AG08396 (cell line): ENCODE data around the gene PAQR6.

Experiments
- DNase-seq: peaks from one replicate; pipeline ENCODE4 v3.0.0; 2012; ENCODE audit warnings: low spot score, mixed read lengths

Gene PAQR6

GRCh38 chr1:156247460-156248322 is at the start of gene PAQR6:
Gene PAQR6, minus strand, starts transcription at chr1:156248056. Its CDS starts 1,325 bp downstream, at chr1:156246731.
- no peak for DNase-seq

- DNase-seq: peak; percentile 78
These were observed 47.6 kb upstream of the PAQR6 start, which contains the start of gene GLMP for GRCh38 chr1:156295391-156295947. Gene GLMP, minus strand, starts transcription at chr1:156295679. Its CDS starts 34 bp downstream, at chr1:156295645.

- DNase-seq: no peak
These were observed 46.0 kb upstream of the PAQR6 start for GRCh38 chr1:156293895-156294294.

GRCh38 chr1:156293098-156293434 is 45.2 kb upstream of the PAQR6 start:
- DNase-seq: no peak

GRCh38 chr1:156291226-156292061 is 43.6 kb upstream of the PAQR6 start:
- DNase-seq: peak; percentile 92

- DNase-seq: no peak
These were observed 42.0 kb upstream of the PAQR6 start for GRCh38 chr1:156289857-156290256.

GRCh38 chr1:156286061-156286460 is 38.2 kb upstream of the PAQR6 start:
- DNase-seq: no peak

- no peak for DNase-seq
These were observed 37.6 kb upstream of the PAQR6 start for GRCh38 chr1:156285437-156285836.

- no peak for DNase-seq
These were observed 36.9 kb upstream of the PAQR6 start for GRCh38 chr1:156284757-156285156.

GRCh38 chr1:156284112-156284511 is 36.3 kb upstream of the PAQR6 start, which contains the start of gene TMEM79:
Gene TMEM79, plus strand, starts transcription at chr1:156284325. Its CDS starts 902 bp downstream, at chr1:156285227.
- no peak for DNase-seq

GRCh38 chr1:156283521-156283920 is 35.7 kb upstream of the PAQR6 start:
- DNase-seq: no peak

GRCh38 chr1:156282479-156283222 is 34.8 kb upstream of the PAQR6 start, which contains the start of gene SMG5:
Gene SMG5, minus strand, starts transcription at chr1:156282825. Its CDS starts 145 bp downstream, at chr1:156282680.
- DNase-seq: peak; percentile 97

GRCh38 chr1:156281693-156282478 is 34.0 kb upstream of the PAQR6 start:
- DNase-seq: no peak

- DNase-seq: peak; percentile 66
These were observed 33.4 kb upstream of the PAQR6 start for GRCh38 chr1:156281281-156281680.

GRCh38 chr1:156279837-156280236 is 32.0 kb upstream of the PAQR6 start:
- no peak for DNase-seq

GRCh38 chr1:156276966-156277381 is 29.1 kb upstream of the PAQR6 start:
- DNase-seq: no peak

GRCh38 chr1:156276532-156276931 is 28.7 kb upstream of the PAQR6 start:
- no peak for DNase-seq

- DNase-seq: no peak
These were observed 22.5 kb upstream of the PAQR6 start for GRCh38 chr1:156270314-156270713.

GRCh38 chr1:156268336-156268735 is 20.5 kb upstream of the PAQR6 start:
- DNase-seq: no peak

GRCh38 chr1:156266051-156266450 is 18.2 kb upstream of the PAQR6 start:
- DNase-seq: no peak

GRCh38 chr1:156263288-156263655 is 15.4 kb upstream of the PAQR6 start:
- no peak for DNase-seq
